ENCODE measurements around the gene ALOX12B. TPM values are rescaled to one million over a fixed set of nuclear protein-coding genes. Genes with fewer than 3 reads are reported as not detected.
A peak's percentile ranks its signal among the peaks of the same experiment; 100 is the strongest.

The ALOX12B gene
- total RNA-seq, 2 donors from 2014 or later: 0.95 to 1.2 TPM

DNA sequence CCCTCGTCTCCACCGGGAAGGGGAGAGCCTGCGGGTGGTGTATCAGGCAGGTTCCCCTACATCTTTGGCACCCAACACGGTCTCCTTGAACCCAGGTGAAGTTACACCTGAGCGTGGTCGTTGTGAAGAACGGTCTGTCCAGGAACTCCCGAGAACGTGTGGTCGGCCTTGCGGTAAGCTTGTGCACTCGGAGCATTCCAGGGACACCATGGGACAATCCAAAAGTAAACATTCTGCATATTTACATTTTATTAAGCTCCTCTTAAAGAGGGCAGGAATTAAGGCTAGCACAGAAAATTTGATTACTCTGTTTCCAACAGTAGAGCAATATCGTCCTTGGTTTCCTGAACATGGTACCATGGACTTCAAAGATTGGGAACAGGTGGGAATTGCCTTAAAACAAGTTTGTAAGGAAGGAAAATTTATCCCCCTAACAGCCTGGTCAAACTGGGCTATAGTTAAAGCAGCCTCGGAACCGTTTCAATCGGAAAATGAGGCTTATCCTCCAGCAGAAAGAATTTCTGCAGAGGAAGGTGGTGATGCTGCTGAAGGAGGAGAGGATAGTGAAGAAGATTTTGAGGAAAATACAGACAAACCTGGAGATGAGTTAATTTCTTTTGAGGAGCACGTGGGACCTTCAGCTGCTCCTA is 30.4 kb downstream of the ALOX12B start:
- TF ChIP-seq, protein P1, sequence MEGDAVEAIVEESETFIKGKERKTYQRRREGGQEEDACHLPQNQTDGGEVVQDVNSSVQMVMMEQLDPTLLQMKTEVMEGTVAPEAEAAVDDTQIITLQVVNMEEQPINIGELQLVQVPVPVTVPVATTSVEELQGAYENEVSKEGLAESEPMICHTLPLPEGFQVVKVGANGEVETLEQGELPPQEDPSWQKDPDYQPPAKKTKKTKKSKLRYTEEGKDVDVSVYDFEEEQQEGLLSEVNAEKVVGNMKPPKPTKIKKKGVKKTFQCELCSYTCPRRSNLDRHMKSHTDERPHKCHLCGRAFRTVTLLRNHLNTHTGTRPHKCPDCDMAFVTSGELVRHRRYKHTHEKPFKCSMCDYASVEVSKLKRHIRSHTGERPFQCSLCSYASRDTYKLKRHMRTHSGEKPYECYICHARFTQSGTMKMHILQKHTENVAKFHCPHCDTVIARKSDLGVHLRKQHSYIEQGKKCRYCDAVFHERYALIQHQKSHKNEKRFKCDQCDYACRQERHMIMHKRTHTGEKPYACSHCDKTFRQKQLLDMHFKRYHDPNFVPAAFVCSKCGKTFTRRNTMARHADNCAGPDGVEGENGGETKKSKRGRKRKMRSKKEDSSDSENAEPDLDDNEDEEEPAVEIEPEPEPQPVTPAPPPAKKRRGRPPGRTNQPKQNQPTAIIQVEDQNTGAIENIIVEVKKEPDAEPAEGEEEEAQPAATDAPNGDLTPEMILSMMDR (conservative IDR thresholded peaks at IDR 0.05): no peak
- Mint-ChIP-seq H3K27ac (no peak overlapping the region), H3K27me3 (ENCODE audit: insufficient read depth) (peaks cover 49% of the 10 kb centered on the region), H3K4me1 (peaks cover 33% of the 10 kb centered on the region), H3K4me3 (no peak overlapping the region), H3K9me3 (no peaks in the 10 kb centered on the region), H3K36me3 (ENCODE audit: low read depth) (no peaks in the 10 kb centered on the region)
- no peak overlapping the region for H3K27ac ChIP-seq (ENCODE audit: low read depth, low read length)
- 84 to 88% methylated on average over 17 of the region's 17 CpGs for WGBS, 2 experiments (ENCODE audit: insufficient coverage in 1 of 2, insufficient read length in 1 of 2)
- no peaks in the 10 kb centered on the region for H3K9me3 ChIP-seq (ENCODE audit: control insufficient read depth, low read length)
- peaks cover 7% of the 10 kb centered on the region for H3K4me1 ChIP-seq (ENCODE audit: control insufficient read depth, insufficient read depth, low read length)
- no peak overlapping the region for H3K4me3 ChIP-seq (ENCODE audit: low read length)
- no peaks in the 10 kb centered on the region for H3K36me3 ChIP-seq (ENCODE audit: control insufficient read depth, insufficient read depth, low read length)
- H3K27me3 ChIP-seq (ENCODE audit: control insufficient read depth, insufficient read depth, low read length, poor library complexity, severe bottlenecking): peaks cover 19% of the 10 kb centered on the region
- no peak overlapping the region for H3K9ac ChIP-seq (ENCODE audit: extremely low read depth, low read length, poor library complexity, severe bottlenecking)
- DNase-seq: peak; percentile 44

DNA sequence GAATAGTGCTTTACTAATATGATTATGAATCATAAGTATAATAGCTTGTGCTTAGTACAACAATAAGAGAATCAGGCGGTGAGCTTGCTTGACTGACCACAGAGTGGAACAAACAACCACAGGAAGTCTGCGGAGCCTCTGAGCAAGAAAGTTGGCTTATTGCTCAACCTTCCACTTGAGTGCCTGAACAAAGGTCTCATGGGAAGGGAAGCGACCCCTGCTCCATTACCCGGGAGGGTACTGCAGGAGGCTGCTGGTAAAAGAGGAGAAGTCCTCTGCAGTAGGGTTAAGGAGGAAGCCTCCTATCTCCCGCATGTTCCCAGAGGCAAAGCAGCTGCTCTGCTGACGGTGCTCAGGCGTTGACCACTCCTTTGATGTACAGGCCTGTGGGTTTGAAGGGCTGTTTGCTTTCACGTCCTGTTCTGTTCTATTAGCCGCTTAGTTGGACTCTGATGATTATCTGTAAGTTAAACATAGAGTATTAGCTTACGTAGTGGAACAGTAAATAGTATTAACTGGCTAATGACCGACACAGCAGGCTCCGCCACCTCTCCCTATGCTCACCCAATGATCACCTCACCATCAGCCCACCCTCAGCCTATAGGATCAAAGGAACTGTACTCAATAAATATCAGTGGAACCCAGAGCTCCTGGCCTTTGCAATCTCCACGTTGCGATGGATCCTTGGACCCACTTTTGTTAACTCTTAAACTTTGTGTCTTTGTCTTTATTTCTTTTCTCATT is 31.1 kb downstream of the ALOX12B start:
- Mint-ChIP-seq H3K4me3 (no peak overlapping the region), H3K4me1 (peaks cover 26% of the 10 kb centered on the region), H3K27ac (no peak overlapping the region), H3K27me3 (ENCODE audit: insufficient read depth) (peaks cover 55% of the 10 kb centered on the region), H3K9me3 (no peaks in the 10 kb centered on the region), H3K36me3 (ENCODE audit: low read depth) (no peaks in the 10 kb centered on the region)
- DNase-seq: peak; percentile 53
- H3K27me3 ChIP-seq (ENCODE audit: control insufficient read depth, insufficient read depth, low read length, poor library complexity, severe bottlenecking): peaks cover 26% of the 10 kb centered on the region
- TF ChIP-seq, protein P1 (conservative IDR thresholded peaks at IDR 0.05): no peak
- H3K4me1 ChIP-seq (ENCODE audit: control insufficient read depth, insufficient read depth, low read length): peaks cover 7% of the 10 kb centered on the region
- 84 to 94% methylated on average over 9 to 13 of the region's 14 CpGs for WGBS, 2 experiments (ENCODE audit: insufficient coverage in 1 of 2, insufficient read length in 1 of 2)
- no peaks in the 10 kb centered on the region for H3K36me3 ChIP-seq (ENCODE audit: control insufficient read depth, insufficient read depth, low read length)
- H3K9me3 ChIP-seq (ENCODE audit: control insufficient read depth, low read length): no peaks in the 10 kb centered on the region
- H3K9ac ChIP-seq (ENCODE audit: extremely low read depth, low read length, poor library complexity, severe bottlenecking): no peak overlapping the region
- H3K4me3 ChIP-seq (ENCODE audit: low read length): no peak overlapping the region
- no peak overlapping the region for H3K27ac ChIP-seq (ENCODE audit: low read depth, low read length)

DNA sequence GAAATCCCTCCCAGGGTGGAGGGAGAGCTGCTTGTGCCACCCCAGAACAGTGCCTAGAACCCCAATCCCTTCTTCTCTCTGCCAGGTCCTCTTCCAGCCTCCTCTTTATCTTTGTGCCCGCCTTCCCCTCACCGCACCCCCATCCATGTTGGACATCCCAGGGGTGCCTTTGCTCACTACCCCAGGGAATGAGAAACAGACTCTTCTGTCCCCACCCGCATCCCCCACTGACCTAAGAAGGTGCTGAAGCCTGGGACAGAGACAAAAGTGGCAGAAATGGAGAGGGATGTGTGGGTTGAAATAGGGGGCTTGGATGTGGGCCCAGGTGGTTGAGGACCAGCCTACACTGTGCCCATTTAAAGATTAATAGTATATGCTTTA is 31.7 kb downstream of the ALOX12B start:
- no peak overlapping the region for H3K4me3 Mint-ChIP-seq
- TF ChIP-seq, protein P1 (conservative IDR thresholded peaks at IDR 0.05): no peak
- H3K4me1 Mint-ChIP-seq: peaks cover 20% of the 10 kb centered on the region
- 80 to 94% methylated on average over 1 to 3 of the region's 3 CpGs for WGBS, 2 experiments (ENCODE audit: insufficient coverage in 1 of 2, insufficient read length in 1 of 2)
- H3K9me3 Mint-ChIP-seq: no peaks in the 10 kb centered on the region
- H3K36me3 Mint-ChIP-seq (ENCODE audit: low read depth): no peaks in the 10 kb centered on the region
- Histone ChIP-seq H3K9ac (ENCODE audit: extremely low read depth, low read length, poor library complexity, severe bottlenecking) (no peak overlapping the region), H3K27ac (ENCODE audit: low read depth, low read length) (no peak overlapping the region), H3K27me3 (ENCODE audit: control insufficient read depth, insufficient read depth, low read length, poor library complexity, severe bottlenecking) (peaks cover 27% of the 10 kb centered on the region), H3K36me3 (ENCODE audit: control insufficient read depth, insufficient read depth, low read length) (no peaks in the 10 kb centered on the region), H3K4me1 (ENCODE audit: control insufficient read depth, insufficient read depth, low read length) (peaks cover 7% of the 10 kb centered on the region), H3K9me3 (ENCODE audit: control insufficient read depth, low read length) (no peaks in the 10 kb centered on the region), H3K4me3 (ENCODE audit: low read length) (no peak overlapping the region)
- no peak overlapping the region for H3K27ac Mint-ChIP-seq
- DNase-seq: no peak
- peaks cover 59% of the 10 kb centered on the region for H3K27me3 Mint-ChIP-seq (ENCODE audit: insufficient read depth)
